H1 (cell line): Measurements from ENCODE around the gene SNX24. TPM values are rescaled to one million over a fixed set of nuclear protein-coding genes. Genes with fewer than 3 reads are reported as not detected.

Experiments
- CTCF ChIA-PET: fragments of 300-600 bp; sonication (Branson Sonifier 250); formaldehyde crosslinking; loops from one replicate; lab custom pipeline; 2021; ENCODE audit not compliant: partially characterized antibody; lab: Charles Lee
- POLR2A ChIA-PET: fragments of 300-600 bp; sonication (Branson Sonifier 250); formaldehyde crosslinking; loops from one replicate; lab custom pipeline; 2021; ENCODE audit warnings: inconsistent platforms; ENCODE audit not compliant: partially characterized antibody; lab: Charles Lee
- DNase-seq, 2 experiments: peaks; one replicate each; pipeline versions ENCODE4 v3.0.0 to v3.0.0-alpha.2; 2010 to 2022; ENCODE audit warnings: low spot score in 2 of 2, low read depth in 1 of 2, mixed read lengths in 1 of 2
- FAIRE-seq: peaks from 2 replicates; lab custom pipeline; 2011; peaks lifted over from hg19 to GRCh38; lab: Jason Lieb, UNC
- H2AFZ ChIP-seq: 2 replicates; pipeline ENCODE4 v1.8.1; 2012; ENCODE audit warnings: low read length, inconsistent platforms
- H2AK5ac ChIP-seq: 2 replicates; pipeline ENCODE4 v1.6.1; 2013; ENCODE audit warnings: low read depth, low read length
- H2BK120ac ChIP-seq: replicated peaks from 2 replicates; pipeline ENCODE3; 2013; ENCODE audit warnings: low read depth, low read length, inconsistent platforms
- H2BK12ac ChIP-seq: 2 replicates; pipeline ENCODE4 v1.6.1; 2013; ENCODE audit warnings: low read depth, low read length
- H2BK15ac ChIP-seq: 2 replicates; pipeline ENCODE4 v1.6.1; 2013; ENCODE audit warnings: low read length
- H2BK20ac ChIP-seq: 2 replicates; pipeline ENCODE4 v1.6.1; 2013; ENCODE audit warnings: low read length
- H2BK5ac ChIP-seq: 2 replicates; pipeline ENCODE4 v1.6.1; 2013; ENCODE audit warnings: low read depth, low read length
- H3K14ac ChIP-seq: 2 replicates; pipeline ENCODE4 v1.6.1; 2013; ENCODE audit warnings: inconsistent platforms; ENCODE audit not compliant: insufficient read length
- H3K18ac ChIP-seq: 2 replicates; pipeline ENCODE4 v1.6.1; 2013; ENCODE audit warnings: low read length; ENCODE audit errors: extremely low read depth
- H3K23ac ChIP-seq: 2 replicates; pipeline ENCODE4 v1.6.1; 2013; ENCODE audit warnings: inconsistent platforms; ENCODE audit not compliant: insufficient read length
- H3K23me2 ChIP-seq: 2 replicates; pipeline ENCODE4 v1.6.1; 2013; ENCODE audit warnings: low read depth, low read length
- H3K27ac ChIP-seq: 2 replicates; pipeline ENCODE4 v1.6.1; 2011; ENCODE audit warnings: low read depth, low read length, inconsistent platforms
- H3K27me3 ChIP-seq, 4 experiments: replicated peaks in 1 of 4; 1 replicate in 1 of 4; 2 replicates in 3 of 4; pipeline versions ENCODE4 v1.6.1 to v1.8.1; 2011 to 2013; ENCODE audit warnings: low read length in 3 of 4, mild to moderate bottlenecking in 3 of 4, inconsistent platforms in 2 of 4, mixed read lengths in 2 of 4, moderate library complexity in 1 of 4; ENCODE audit not compliant: control insufficient read depth in 3 of 4, insufficient read depth in 3 of 4; ENCODE audit errors: extremely low read depth in 1 of 4
- H3K36me3 ChIP-seq, 4 experiments: 2 replicates each; pipeline versions ENCODE4 v1.6.1 to v1.8.1; 2011 to 2013; ENCODE audit warnings: mild to moderate bottlenecking in 4 of 4, low read length in 3 of 4, moderate library complexity in 2 of 4, control low read depth in 1 of 4, inconsistent platforms in 1 of 4; ENCODE audit not compliant: insufficient read depth in 4 of 4, control insufficient read depth in 2 of 4
- H3K4ac ChIP-seq: replicated peaks from 2 replicates; pipeline ENCODE3; 2013; ENCODE audit warnings: low read length, low read depth, mixed read lengths, inconsistent platforms; ENCODE audit not compliant: insufficient read length
- H3K4me1 ChIP-seq, 4 experiments: replicated peaks in 1 of 4; 1 replicate in 1 of 4; 2 replicates in 3 of 4; pipeline versions ENCODE4 v1.6.1 to v1.8.1; 2011 to 2013; ENCODE audit warnings: low read length in 3 of 4, inconsistent platforms in 2 of 4, mixed read lengths in 1 of 4; ENCODE audit not compliant: insufficient read depth in 4 of 4, control insufficient read depth in 3 of 4
- H3K4me2 ChIP-seq, 2 experiments: 2 replicates each; pipeline versions ENCODE4 v1.6.1 to v1.8.1; 2011 to 2013; ENCODE audit warnings: low read depth in 2 of 2, low read length in 2 of 2, control low read depth in 1 of 2, inconsistent platforms in 1 of 2, mild to moderate bottlenecking in 1 of 2; ENCODE audit not compliant: insufficient read depth in 1 of 2
- H3K4me3 ChIP-seq, 4 experiments: fragments of 200-600, 300-600 bp in 1 of 4; sonication (generic), shearing (Covaris generic), sonication (Bioruptor Twin) in 1 of 4; 2 replicates each; pipeline versions ENCODE4 v1.5.1 to v1.8.1; 2011 to 2016; ENCODE audit warnings: low read length in 4 of 4, low read depth in 3 of 4, control low read depth in 2 of 4, inconsistent platforms in 2 of 4, mild to moderate bottlenecking in 2 of 4, mixed read lengths in 1 of 4, moderate library complexity in 1 of 4; ENCODE audit not compliant: insufficient read depth in 2 of 4; ENCODE audit errors: extremely low read depth in 1 of 4
- H3K56ac ChIP-seq: replicated peaks from 2 replicates; pipeline ENCODE3; 2013; ENCODE audit warnings: low read depth, mild to moderate bottlenecking, mixed read lengths, low read length, inconsistent platforms; ENCODE audit not compliant: insufficient read length
- H3K79me1 ChIP-seq: 2 replicates; pipeline ENCODE4 v1.6.1; 2013; ENCODE audit warnings: low read depth, low read length, control low read depth
- H3K79me2 ChIP-seq, 2 experiments: 2 replicates each; pipeline versions ENCODE4 v1.6.1 to v1.8.1; 2012 to 2013; ENCODE audit warnings: low read length in 2 of 2, mild to moderate bottlenecking in 2 of 2, inconsistent platforms in 1 of 2; ENCODE audit not compliant: insufficient read depth in 2 of 2, control insufficient read depth in 1 of 2
- H3K9ac ChIP-seq, 4 experiments: replicated peaks in 1 of 4; 1 replicate in 1 of 4; 2 replicates in 3 of 4; pipeline versions ENCODE4 v1.6.1 to v1.8.1; 2011 to 2013; ENCODE audit warnings: low read depth in 3 of 4, low read length in 3 of 4, control low read depth in 2 of 4, mild to moderate bottlenecking in 2 of 4, moderate library complexity in 2 of 4, inconsistent platforms in 1 of 4; ENCODE audit errors: extremely low read depth in 1 of 4
- H3K9me3 ChIP-seq, 2 experiments: 2 replicates each; pipeline versions ENCODE4 v1.6.1 to v1.8.1; 2012 to 2013; ENCODE audit warnings: mild to moderate bottlenecking in 2 of 2, moderate library complexity in 2 of 2, control low read depth in 1 of 2, inconsistent platforms in 1 of 2, low read depth in 1 of 2, low read length in 1 of 2, mixed read lengths in 1 of 2; ENCODE audit not compliant: insufficient read depth in 2 of 2
- H4K20me1 ChIP-seq, 2 experiments: replicated peaks in 1 of 2; 2 replicates each; pipeline versions ENCODE3 to v1.8.1; 2011 to 2013; ENCODE audit warnings: inconsistent platforms in 2 of 2, low read length in 2 of 2, mild to moderate bottlenecking in 1 of 2; ENCODE audit not compliant: insufficient read depth in 2 of 2, control insufficient read depth in 1 of 2
- H4K5ac ChIP-seq: 2 replicates; pipeline ENCODE4 v1.6.1; 2013; ENCODE audit warnings: low read length, low read depth, mixed read lengths, inconsistent platforms; ENCODE audit not compliant: insufficient read length
- H4K8ac ChIP-seq: 2 replicates; pipeline ENCODE4 v1.8.0; 2013; ENCODE audit warnings: mild to moderate bottlenecking, moderate library complexity, low read length, inconsistent platforms; ENCODE audit not compliant: insufficient read depth; ENCODE audit errors: extremely low read depth
- H4K91ac ChIP-seq: replicated peaks from 2 replicates; pipeline ENCODE3; 2013; ENCODE audit warnings: low read length, mixed read lengths, inconsistent platforms; ENCODE audit not compliant: insufficient read length
- CHD1 ChIP-seq: IDR thresholded peaks from 2 replicates; pipeline ENCODE4 v1.6.1; 2012; ENCODE audit warnings: low read depth, low read length, improper control_type of control experiment
- CHD2 ChIP-seq: IDR thresholded peaks from 2 replicates; pipeline ENCODE4 v1.6.1; 2012; ENCODE audit warnings: low read length, improper control_type of control experiment
- FOSL1 ChIP-seq: IDR thresholded peaks from 2 replicates; pipeline ENCODE4 v1.6.1; 2011; ENCODE audit warnings: mild to moderate bottlenecking, low read depth, low read length, moderate library complexity; ENCODE audit not compliant: insufficient read depth
- GTF2F1 ChIP-seq: IDR thresholded peaks from 2 replicates; pipeline ENCODE4 v1.6.1; 2012; ENCODE audit warnings: low read depth, low read length, improper control_type of control experiment, borderline replicate concordance
- HDAC2 ChIP-seq, 2 experiments: fragments of 300-600 bp in 1 of 2; sonication (generic) in 1 of 2; IDR thresholded peaks; 2 replicates each; pipeline ENCODE4 v1.6.1; 2011 to 2012; ENCODE audit warnings: low read depth in 2 of 2, low read length in 2 of 2, mild to moderate bottlenecking in 2 of 2, moderate library complexity in 2 of 2, borderline replicate concordance in 1 of 2, inconsistent platforms in 1 of 2
- JUND ChIP-seq: IDR thresholded peaks from 2 replicates; pipeline ENCODE4 v1.6.1; 2011; ENCODE audit warnings: mild to moderate bottlenecking, improper control_type of control experiment, low read length
- KDM5A ChIP-seq: fragments of 200-600 bp; IDR thresholded peaks from 2 replicates; pipeline ENCODE4 v1.7.1; 2012; ENCODE audit warnings: mild to moderate bottlenecking, low read length, inconsistent platforms, mixed read lengths
- POLR2A ChIP-seq, 2 experiments: IDR thresholded peaks; 1 replicate in 1 of 2; 2 replicates in 1 of 2; pipeline ENCODE4 v1.6.1; 2011; ENCODE audit warnings: low read depth in 2 of 2, low read length in 2 of 2, mild to moderate bottlenecking in 2 of 2; ENCODE audit errors: control extremely low read depth in 1 of 2
- POLR2AphosphoS5 ChIP-seq: IDR thresholded peaks from 2 replicates; pipeline ENCODE4 v1.6.1; 2011; ENCODE audit warnings: low read depth, low read length
- RFX5 ChIP-seq: IDR thresholded peaks from 2 replicates; pipeline ENCODE4 v1.6.1; 2011; ENCODE audit warnings: low read depth, low read length, improper control_type of control experiment, borderline replicate concordance
- RNF2 ChIP-seq: fragments of 200-900, 300-1000 bp; sonication (generic); IDR thresholded peaks from 2 replicates; pipeline ENCODE4 v1.7.1; 2016; ENCODE audit warnings: borderline replicate concordance, low read depth, mild to moderate bottlenecking, antibody characterized with exemption, low read length; ENCODE audit not compliant: poor library complexity, severe bottlenecking; ENCODE audit errors: missing control alignments
- SIRT6 ChIP-seq: IDR thresholded peaks from one replicate; pipeline ENCODE4 v1.7.1; 2012; ENCODE audit warnings: low read length, inconsistent platforms
- SP2 ChIP-seq: IDR thresholded peaks from 2 replicates; pipeline ENCODE4 v1.6.1; 2012; ENCODE audit warnings: mild to moderate bottlenecking, low read length, inconsistent platforms
- SUZ12 ChIP-seq: fragments of 200-600 bp; sonication (generic); IDR thresholded peaks from 2 replicates; pipeline ENCODE4 v1.6.1; 2012; ENCODE audit warnings: mild to moderate bottlenecking, inconsistent platforms, low read length, moderate library complexity, mixed read lengths
- TCF12 ChIP-seq: IDR thresholded peaks from 2 replicates; pipeline ENCODE4 v1.6.1; 2011; ENCODE audit warnings: low read depth, mild to moderate bottlenecking, low read length
- polyA plus RNA-seq, 7 experiments: library from polyadenylated mRNA; depleted of rRNA in 3 of 7; stranded (reverse) in 5 of 7; unstranded in 2 of 7; fragments of >200 nt in 5 of 7; fragments of 200-250 nt in 2 of 7; gene quantifications; 1 replicate in 5 of 7; 2 replicates in 1 of 7; 4 replicates in 1 of 7; pipeline versions ENCODE4 v1.2.1 to v1.2.3, GENCODE V29; 2011 to 2013; ENCODE audit warnings: missing spikeins in 2 of 7, mixed read lengths in 2 of 7
- total RNA-seq: library from RNA; stranded (reverse); fragmentation: NEBNext Ultra II Directional; extraction: Animal tissue kit (Norgen Biotek cat#: 25700); gene quantifications from 2 replicates; pipeline ENCODE4 v1.2.1, GENCODE V29; 2021

The SNX24 gene
- total and polyA plus RNA-seq, 2 of the 8 experiments (the other 6 are each of a cell fraction or from before 2014, with no cell fraction given): 7.3 to 14.3 TPM

DNA sequence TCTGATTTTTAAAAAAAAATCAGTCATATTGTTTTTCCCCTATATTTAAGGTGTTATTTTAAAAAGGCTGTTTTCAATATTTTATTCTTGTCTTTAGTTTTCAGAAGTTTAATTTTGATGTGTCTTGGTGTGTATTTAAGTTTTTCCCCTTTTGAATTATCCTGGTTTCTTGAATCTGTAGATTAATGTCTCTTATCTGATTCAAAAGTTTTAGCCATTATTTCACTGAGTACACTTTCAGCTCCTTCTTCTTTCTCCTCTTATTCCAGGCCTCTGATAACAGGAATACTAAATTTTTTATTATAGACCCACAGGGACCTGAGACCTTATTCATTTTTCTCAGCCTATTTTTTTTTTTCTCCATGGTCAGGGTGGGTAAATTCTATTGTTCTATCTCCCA, 109.3 kb downstream of the SNX24 start:
- H4K91ac ChIP-seq: no peak overlapping the region
- H3K27me3 ChIP-seq: peaks cover 0 to under 1% (median 0%) of the 10 kb centered on the region in 4 experiments; a peak in 1 of 7 replicates
- 0 out of 4 replicates have a peak, but pooled peaks cover 0 to 2% of the 10 kb centered on the region in 2 experiments for H3K9me3 ChIP-seq
- no peak overlapping the region for H2AFZ ChIP-seq
- H3K9ac ChIP-seq: no peak overlapping the region
- no peak overlapping the region for H2BK15ac ChIP-seq
- no peak overlapping the region for H2BK5ac ChIP-seq
- H3K14ac ChIP-seq: no peak overlapping the region
- no peak for TF ChIP-seq SIRT6
- no peak for TF ChIP-seq POLR2A (IDR thresholded peaks at IDR 0.05; ENCODE audit: control extremely low read depth in 1 of 2, low read depth in 2 of 2, low read length in 2 of 2)
- no peak for TF ChIP-seq JUND
- TF ChIP-seq TCF12: no peak
- no peak for TF ChIP-seq RNF2
- no peak for TF ChIP-seq SP2
- no peak for TF ChIP-seq HDAC2 (IDR thresholded peaks at IDR 0.05; ENCODE audit: borderline replicate concordance in 1 of 2, low read depth in 2 of 2, low read length in 2 of 2)
- TF ChIP-seq CHD1: no peak
- no peak for TF ChIP-seq RFX5
- no peak for TF ChIP-seq GTF2F1
- TF ChIP-seq FOSL1: no peak
- no peak for TF ChIP-seq POLR2AphosphoS5
- no peak for TF ChIP-seq SUZ12
- no peak for TF ChIP-seq CHD2
- TF ChIP-seq KDM5A: no peak
- TF ChIP-seq, all 59 proteins: peak for 0
- Histone ChIP-seq H3K4me2 (no peak overlapping the region), H3K27ac (no peak overlapping the region), H4K8ac (no peak overlapping the region), H2BK12ac (no peak overlapping the region), H4K20me1 (no peaks in the 10 kb centered on the region), H3K4me3 (no peak overlapping the region), H4K5ac (no peak overlapping the region), H3K36me3 (no peaks in the 10 kb centered on the region; a peak in 1 of 8 replicates), H2BK120ac (no peak overlapping the region), H3K18ac (no peak overlapping the region), H3K56ac (no peak overlapping the region), H3K4ac (no peak overlapping the region), H3K4me1 (peaks cover 0 to 3% (median 0%) of the 10 kb centered on the region in 4 experiments; a peak in 2 of 7 replicates), H2AK5ac (no peak overlapping the region), H3K23ac (no peak overlapping the region), H2BK20ac (no peak overlapping the region), H3K79me2 (no peaks in the 10 kb centered on the region), H3K23me2 (no peaks in the 10 kb centered on the region), H3K79me1 (no peaks in the 10 kb centered on the region)
- DNase-seq (no peak), FAIRE-seq (no peak)
- POLR2A ChIA-PET: no interaction called here
- CTCF ChIA-PET: interaction anchor here (0.6 to 1.2 kb wide), 3 partner anchors 11 to 998 kb away, joined by 3 to 5 read pairs (median 4); no protein-coding TSS in a partner anchor
